ENCODE data around the gene NCAM1.

NCAM1 gene

DNA sequence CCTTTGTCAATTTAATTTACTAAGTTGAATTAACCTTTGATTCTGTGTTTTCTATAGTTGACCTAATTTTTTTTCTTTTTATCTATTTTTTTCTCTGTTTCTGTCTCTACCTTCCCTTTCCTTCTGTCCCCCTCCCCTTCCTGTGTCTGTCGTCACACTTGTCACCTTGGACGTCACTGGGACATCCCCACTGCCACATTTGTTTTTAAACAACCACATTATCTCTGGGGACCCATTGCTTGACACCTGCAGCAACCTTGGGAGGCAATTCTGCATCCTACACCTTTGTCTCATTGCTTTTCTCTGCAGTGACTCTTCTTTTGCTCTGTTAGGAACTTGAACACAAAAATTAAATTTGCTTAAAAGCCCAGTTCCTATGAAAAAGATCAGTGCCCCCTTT is 301.4 kb downstream of the NCAM1 start:
- no peak for DNase-seq (ENCODE audit: low read depth, low spot score)
- Histone ChIP-seq H3K27me3 (ENCODE audit: insufficient read depth, insufficient read length) (no peaks in the 10 kb centered on the region), H3K4me3 (ENCODE audit: insufficient read length, low read depth) (no peak overlapping the region), H3K36me3 (ENCODE audit: insufficient read depth, insufficient read length, low read length) (no peaks in the 10 kb centered on the region), H3K9ac (ENCODE audit: insufficient read length, low read depth) (no peak overlapping the region), H3K9me3 (ENCODE audit: insufficient read depth, low read length) (no peaks in the 10 kb centered on the region), H3K4me1 (ENCODE audit: insufficient read depth, insufficient read length) (no peaks in the 10 kb centered on the region)
- TF ChIP-seq SUZ12 (IDR thresholded peaks at IDR 0.05; ENCODE audit: extremely low read depth, insufficient read depth, insufficient read length): no peak
- no peak for TF ChIP-seq YY1 (IDR thresholded peaks at IDR 0.05; ENCODE audit: insufficient read depth, insufficient read length)
- TF ChIP-seq ZNF274 (IDR thresholded peaks at IDR 0.05; ENCODE audit: low read depth, low read length): no peak

DNA sequence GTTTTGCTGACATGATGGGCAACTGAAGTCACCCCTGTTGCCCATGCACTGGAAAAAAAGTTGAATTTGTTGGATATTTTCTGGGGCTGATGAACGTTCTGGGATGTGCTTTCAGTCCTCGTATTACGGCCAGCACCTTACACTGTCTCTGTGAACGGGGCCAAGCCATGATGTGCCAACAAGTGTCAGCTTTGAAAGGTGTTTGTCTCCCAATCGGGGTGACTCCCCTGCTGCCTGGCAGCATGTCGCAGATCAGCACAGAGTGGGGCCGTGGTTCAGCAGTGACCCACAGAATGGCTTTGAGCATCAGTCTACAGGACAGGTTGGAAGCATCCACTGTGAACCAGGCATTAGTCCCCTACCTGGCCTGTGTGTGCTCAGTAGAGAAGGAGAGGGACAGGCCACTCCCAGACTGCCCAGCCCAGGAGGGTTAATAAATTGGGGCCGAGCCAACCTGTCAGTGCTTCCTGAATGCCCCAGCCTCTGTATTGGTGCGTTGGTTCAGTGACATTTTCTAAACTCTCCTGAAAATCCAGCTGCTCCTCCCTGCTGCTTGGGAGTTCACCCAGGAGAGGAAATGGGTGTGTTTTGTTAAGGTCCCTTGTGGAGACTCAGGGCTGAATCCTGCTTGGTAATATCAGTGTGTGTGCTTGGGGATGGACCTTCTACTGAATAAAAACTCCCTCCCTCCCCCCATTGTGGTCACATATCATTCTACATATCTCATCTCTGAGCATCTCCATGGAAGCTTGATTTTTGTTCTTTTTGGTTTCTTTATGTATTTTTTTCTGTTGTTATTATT is 302.4 kb downstream of the NCAM1 start:
- Histone ChIP-seq H3K9ac (ENCODE audit: insufficient read length, low read depth) (no peak overlapping the region), H3K36me3 (ENCODE audit: insufficient read depth, insufficient read length, low read length) (no peaks in the 10 kb centered on the region), H3K4me3 (ENCODE audit: insufficient read length, low read depth) (no peak overlapping the region), H3K9me3 (ENCODE audit: insufficient read depth, low read length) (no peaks in the 10 kb centered on the region), H3K4me1 (ENCODE audit: insufficient read depth, insufficient read length) (no peaks in the 10 kb centered on the region), H3K27me3 (ENCODE audit: insufficient read depth, insufficient read length) (no peaks in the 10 kb centered on the region)
- DNase-seq (ENCODE audit: low read depth, low spot score): no peak
- TF ChIP-seq ZNF274 (IDR thresholded peaks at IDR 0.05; ENCODE audit: low read depth, low read length) (no peak), YY1 (IDR thresholded peaks at IDR 0.05; ENCODE audit: insufficient read depth, insufficient read length) (no peak), SUZ12 (IDR thresholded peaks at IDR 0.05; ENCODE audit: extremely low read depth, insufficient read depth, insufficient read length) (no peak)

DNA sequence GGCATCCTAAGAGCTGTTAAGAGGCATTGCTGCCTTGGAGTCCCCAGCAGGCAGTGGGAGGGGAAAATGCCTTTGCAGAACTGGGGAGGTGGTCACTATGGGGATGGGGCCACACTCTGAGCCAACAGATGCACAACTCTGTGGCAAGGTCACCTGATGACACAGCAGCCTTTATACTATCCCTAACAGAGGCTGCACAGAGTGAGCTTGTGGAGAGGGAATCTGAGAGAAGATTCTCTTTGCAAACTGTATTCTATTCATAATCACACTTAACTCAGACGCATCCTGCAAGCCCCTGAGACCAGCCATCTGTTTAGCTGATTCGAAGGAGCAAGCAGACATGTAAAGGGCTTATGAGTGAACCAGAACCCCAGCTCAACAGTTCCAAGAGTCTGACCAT is 304.1 kb downstream of the NCAM1 start:
- no peaks in the 10 kb centered on the region for H3K9me3 ChIP-seq (ENCODE audit: insufficient read depth, low read length)
- no peaks in the 10 kb centered on the region for H3K27me3 ChIP-seq (ENCODE audit: insufficient read depth, insufficient read length)
- H3K4me3 ChIP-seq (ENCODE audit: insufficient read length, low read depth): no peak overlapping the region
- DNase-seq (ENCODE audit: low read depth, low spot score): no peak
- no peak overlapping the region for H3K9ac ChIP-seq (ENCODE audit: insufficient read length, low read depth)
- TF ChIP-seq SUZ12 (IDR thresholded peaks at IDR 0.05; ENCODE audit: extremely low read depth, insufficient read depth, insufficient read length) (no peak), ZNF274 (IDR thresholded peaks at IDR 0.05; ENCODE audit: low read depth, low read length) (no peak), YY1 (IDR thresholded peaks at IDR 0.05; ENCODE audit: insufficient read depth, insufficient read length) (no peak)
- no peaks in the 10 kb centered on the region for H3K4me1 ChIP-seq (ENCODE audit: insufficient read depth, insufficient read length)
- H3K36me3 ChIP-seq (ENCODE audit: insufficient read depth, insufficient read length, low read length): no peaks in the 10 kb centered on the region

DNA sequence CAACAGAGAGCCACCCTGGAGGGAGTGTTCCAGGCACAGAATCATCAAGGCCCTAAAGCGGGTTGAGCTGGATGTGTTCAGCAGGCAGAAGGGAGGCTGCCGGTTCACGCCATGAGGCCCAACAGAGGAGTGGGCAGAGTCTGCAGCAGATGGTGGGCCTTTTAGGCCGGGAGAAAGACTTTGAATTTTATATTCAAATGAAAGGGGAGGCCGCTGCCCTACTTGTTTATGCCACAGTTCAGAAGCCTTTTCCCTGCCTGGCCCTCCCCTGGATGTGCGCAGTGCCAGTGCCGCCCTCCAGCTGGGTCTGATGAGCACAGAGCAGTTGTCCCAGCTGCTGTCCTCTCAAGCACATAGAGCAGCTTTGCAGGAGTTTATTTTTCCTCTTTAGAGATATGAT is 306.3 kb downstream of the NCAM1 start:
- Histone ChIP-seq H3K4me3 (ENCODE audit: insufficient read length, low read depth) (no peak overlapping the region), H3K36me3 (ENCODE audit: insufficient read depth, insufficient read length, low read length) (no peaks in the 10 kb centered on the region), H3K9me3 (ENCODE audit: insufficient read depth, low read length) (no peaks in the 10 kb centered on the region), H3K9ac (ENCODE audit: insufficient read length, low read depth) (no peak overlapping the region), H3K27me3 (ENCODE audit: insufficient read depth, insufficient read length) (no peaks in the 10 kb centered on the region), H3K4me1 (ENCODE audit: insufficient read depth, insufficient read length) (no peaks in the 10 kb centered on the region)
- DNase-seq (ENCODE audit: low read depth, low spot score): no peak
- TF ChIP-seq ZNF274 (IDR thresholded peaks at IDR 0.05; ENCODE audit: low read depth, low read length) (no peak), SUZ12 (IDR thresholded peaks at IDR 0.05; ENCODE audit: extremely low read depth, insufficient read depth, insufficient read length) (no peak), YY1 (IDR thresholded peaks at IDR 0.05; ENCODE audit: insufficient read depth, insufficient read length) (no peak)

DNA sequence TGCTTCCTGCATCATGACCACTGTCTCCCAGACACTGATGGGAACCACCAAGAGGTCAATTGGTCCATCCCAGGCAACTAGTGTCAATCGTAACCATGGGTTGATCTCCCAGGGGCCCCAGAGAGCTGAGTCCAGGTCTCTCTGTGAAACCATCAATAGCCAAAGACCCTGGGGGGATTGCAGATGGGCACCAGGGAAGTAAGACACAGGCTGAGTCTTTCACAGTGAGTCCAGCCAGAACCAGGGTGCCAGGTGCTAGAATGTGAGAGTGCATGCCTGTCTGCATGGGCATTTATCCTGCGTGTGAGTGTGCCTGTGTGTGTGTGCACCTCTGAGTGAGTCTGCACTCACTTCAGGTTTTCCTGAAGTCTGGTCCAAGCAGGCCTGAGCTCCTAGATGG is 307.9 kb downstream of the NCAM1 start:
- Histone ChIP-seq H3K27me3 (ENCODE audit: insufficient read depth, insufficient read length) (no peaks in the 10 kb centered on the region), H3K36me3 (ENCODE audit: insufficient read depth, insufficient read length, low read length) (no peaks in the 10 kb centered on the region), H3K9ac (ENCODE audit: insufficient read length, low read depth) (no peak overlapping the region), H3K4me1 (ENCODE audit: insufficient read depth, insufficient read length) (peaks cover 4% of the 10 kb centered on the region), H3K9me3 (ENCODE audit: insufficient read depth, low read length) (no peaks in the 10 kb centered on the region), H3K4me3 (ENCODE audit: insufficient read length, low read depth) (no peak overlapping the region)
- no peak for TF ChIP-seq ZNF274 (IDR thresholded peaks at IDR 0.05; ENCODE audit: low read depth, low read length)
- TF ChIP-seq YY1 (IDR thresholded peaks at IDR 0.05; ENCODE audit: insufficient read depth, insufficient read length): no peak
- TF ChIP-seq SUZ12 (IDR thresholded peaks at IDR 0.05; ENCODE audit: extremely low read depth, insufficient read depth, insufficient read length): no peak
- no peak for DNase-seq (ENCODE audit: low read depth, low spot score)

DNA sequence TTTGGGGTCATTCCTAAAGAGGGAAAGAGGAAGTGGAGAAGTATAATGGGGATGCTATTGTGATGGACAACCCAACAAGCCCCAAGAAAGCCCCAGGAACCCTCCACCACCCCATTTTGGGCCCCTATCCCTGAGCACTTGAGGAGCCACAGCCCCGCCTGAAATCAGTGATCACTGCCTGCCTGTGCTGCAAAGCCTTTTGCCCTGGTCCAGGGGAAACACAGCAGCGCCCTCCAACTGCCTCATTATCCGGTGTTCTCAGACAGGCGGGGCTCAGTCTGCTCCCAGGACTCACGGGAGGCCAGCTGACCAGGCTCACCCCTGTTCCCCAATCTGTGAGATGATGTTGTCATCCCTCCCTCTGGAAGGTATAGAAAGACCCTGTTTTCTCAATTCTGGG is 308.4 kb downstream of the NCAM1 start:
- H3K9me3 ChIP-seq (ENCODE audit: insufficient read depth, low read length): no peaks in the 10 kb centered on the region
- peaks cover 4% of the 10 kb centered on the region for H3K4me1 ChIP-seq (ENCODE audit: insufficient read depth, insufficient read length)
- TF ChIP-seq YY1 (IDR thresholded peaks at IDR 0.05; ENCODE audit: insufficient read depth, insufficient read length): no peak
- TF ChIP-seq ZNF274 (IDR thresholded peaks at IDR 0.05; ENCODE audit: low read depth, low read length): no peak
- no peak overlapping the region for H3K4me3 ChIP-seq (ENCODE audit: insufficient read length, low read depth)
- no peaks in the 10 kb centered on the region for H3K36me3 ChIP-seq (ENCODE audit: insufficient read depth, insufficient read length, low read length)
- no peak overlapping the region for H3K9ac ChIP-seq (ENCODE audit: insufficient read length, low read depth)
- DNase-seq (ENCODE audit: low read depth, low spot score): no peak
- H3K27me3 ChIP-seq (ENCODE audit: insufficient read depth, insufficient read length): no peaks in the 10 kb centered on the region

DNA sequence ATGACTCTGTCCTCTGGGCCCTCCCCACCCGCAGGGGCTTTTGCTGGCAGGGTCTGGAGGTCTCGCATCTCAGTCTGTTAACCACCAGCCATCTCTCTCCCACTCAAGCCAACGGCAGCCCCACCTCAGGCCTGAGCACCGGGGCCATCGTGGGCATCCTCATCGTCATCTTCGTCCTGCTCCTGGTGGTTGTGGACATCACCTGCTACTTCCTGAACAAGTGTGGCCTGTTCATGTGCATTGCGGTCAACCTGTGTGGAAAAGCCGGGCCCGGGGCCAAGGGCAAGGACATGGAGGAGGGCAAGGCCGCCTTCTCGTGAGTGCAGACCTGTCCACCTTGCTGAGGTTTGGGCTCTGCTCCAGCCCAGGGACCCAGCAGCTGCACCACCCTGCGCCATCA is 308.9 kb downstream of the NCAM1 start:
- no peaks in the 10 kb centered on the region for H3K9me3 ChIP-seq (ENCODE audit: insufficient read depth, low read length)
- H3K9ac ChIP-seq (ENCODE audit: insufficient read length, low read depth): no peak overlapping the region
- no peak for DNase-seq (ENCODE audit: low read depth, low spot score)

More for the DNA sequence above, 308.9 kb downstream of the NCAM1 start:
- Histone ChIP-seq H3K4me3 (ENCODE audit: insufficient read length, low read depth) (no peak overlapping the region), H3K27me3 (ENCODE audit: insufficient read depth, insufficient read length) (no peaks in the 10 kb centered on the region), H3K4me1 (ENCODE audit: insufficient read depth, insufficient read length) (peaks cover 4% of the 10 kb centered on the region), H3K36me3 (ENCODE audit: insufficient read depth, insufficient read length, low read length) (no peaks in the 10 kb centered on the region)
- TF ChIP-seq ZNF274 (IDR thresholded peaks at IDR 0.05; ENCODE audit: low read depth, low read length) (no peak), YY1 (IDR thresholded peaks at IDR 0.05; ENCODE audit: insufficient read depth, insufficient read length) (no peak), SUZ12 (IDR thresholded peaks at IDR 0.05; ENCODE audit: extremely low read depth, insufficient read depth, insufficient read length) (no peak)
